Measurements from ENCODE around the gene COL23A1.

COL23A1 gene

GRCh38 chr5:178529080-178529479 is 61.1 kb downstream of the COL23A1 start:
- DNase-seq, result no peak

DNA sequence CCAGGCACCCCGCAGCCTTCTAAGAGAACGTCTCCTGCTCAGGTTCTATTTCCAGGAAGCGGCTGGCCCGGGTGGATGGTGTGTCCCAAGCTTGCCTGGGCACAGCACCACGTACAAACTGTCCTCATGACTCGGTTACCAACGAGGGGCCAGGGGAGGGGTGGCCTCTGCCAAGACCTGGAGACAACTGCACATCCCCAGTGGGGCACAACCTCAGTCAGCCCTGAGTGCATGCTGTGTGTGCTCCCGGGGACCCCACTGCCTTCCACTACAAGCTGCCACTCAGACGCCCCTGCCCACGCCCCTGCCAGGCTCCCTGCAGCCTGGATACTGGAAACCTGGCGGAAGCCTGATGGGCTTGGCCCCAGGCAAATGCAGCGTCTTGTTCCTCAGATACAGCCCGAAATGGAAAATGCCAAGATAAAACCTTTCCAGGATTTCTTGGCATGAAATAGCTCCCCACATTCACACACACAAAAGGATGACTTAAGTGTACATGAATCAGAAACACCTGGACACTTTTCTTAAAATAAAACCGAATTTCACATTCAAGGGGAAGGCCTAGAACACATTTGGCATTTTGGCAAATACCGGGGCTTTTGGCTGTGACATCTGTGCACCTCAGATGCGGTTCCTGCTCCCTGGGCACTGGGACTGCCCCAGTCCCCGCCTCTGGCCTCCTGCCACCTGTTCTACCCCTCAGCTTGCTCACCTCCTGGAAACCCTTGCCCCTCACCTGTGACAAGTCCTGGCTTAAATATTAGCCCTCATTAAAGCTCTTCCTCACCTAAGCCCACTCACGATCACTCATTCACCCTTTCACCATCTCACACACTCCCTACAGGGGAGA is 62.5 kb downstream of the COL23A1 start:
- DNase-seq, result no peak

GRCh38 chr5:178526773-178527457 is 63.3 kb downstream of the COL23A1 start:
- no peak for DNase-seq

- DNase-seq, result no peak
These were observed 64.1 kb downstream of the COL23A1 start for GRCh38 chr5:178525906-178526732.

DNA sequence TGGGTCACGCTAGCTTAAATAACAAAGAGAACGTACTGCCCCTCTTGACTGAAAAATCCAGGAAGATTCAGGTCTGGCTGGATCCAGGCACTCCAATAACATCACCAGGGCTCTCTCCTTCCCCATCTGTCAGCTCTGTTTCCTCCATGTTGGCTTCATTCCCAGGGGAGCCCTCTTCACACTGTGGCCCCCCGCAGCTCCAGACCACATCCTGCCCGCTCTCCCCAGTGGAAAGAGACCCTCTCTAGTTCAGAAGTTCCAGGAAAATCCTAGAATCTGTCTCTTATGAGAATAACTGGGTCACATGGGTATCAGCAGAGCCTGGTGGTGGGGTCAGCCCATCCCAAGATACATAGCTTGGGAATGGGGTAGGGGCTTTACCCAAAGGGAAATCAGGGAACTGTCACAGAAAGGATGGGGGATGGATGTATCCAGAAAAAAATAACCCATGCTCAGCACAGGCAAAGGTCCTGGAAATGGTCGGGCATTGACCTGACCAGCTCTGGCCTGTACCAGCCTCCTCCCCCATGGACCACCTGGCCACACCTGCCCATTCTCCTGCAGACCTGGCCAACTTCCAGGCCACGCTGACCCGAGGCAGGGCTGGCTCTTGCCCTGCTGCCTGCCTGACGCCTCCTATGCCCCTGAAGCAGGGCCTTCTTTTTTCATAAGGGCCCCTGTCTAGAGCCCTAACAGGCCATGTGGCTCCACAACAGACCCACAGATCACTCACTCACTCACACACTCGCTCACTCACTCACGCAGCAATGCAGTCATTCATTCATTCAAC is 65.9 kb downstream of the COL23A1 start:
- DNase-seq, result no peak

DNA sequence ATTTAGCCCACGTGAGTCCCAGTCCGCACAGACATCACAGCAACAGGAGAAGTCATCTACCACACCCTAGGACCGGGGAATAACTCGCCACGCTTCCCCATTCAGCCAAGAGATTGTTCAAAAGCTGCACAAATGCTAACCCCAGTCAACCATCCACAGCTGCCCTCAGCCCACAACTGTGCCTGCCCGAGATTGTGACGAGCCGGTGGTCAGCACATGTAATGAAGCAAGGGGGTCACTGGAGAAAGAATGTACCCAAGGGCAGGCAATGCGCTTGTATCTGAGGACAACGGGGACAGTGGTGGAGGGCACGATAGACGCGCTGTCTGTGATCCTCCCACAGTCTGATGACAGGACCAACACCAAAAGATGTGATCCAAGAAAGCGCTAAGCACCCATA is 67.8 kb downstream of the COL23A1 start:
- DNase-seq, result no peak

GRCh38 chr5:178520851-178521250 is 69.3 kb downstream of the COL23A1 start:
- DNase-seq, result no peak

DNA sequence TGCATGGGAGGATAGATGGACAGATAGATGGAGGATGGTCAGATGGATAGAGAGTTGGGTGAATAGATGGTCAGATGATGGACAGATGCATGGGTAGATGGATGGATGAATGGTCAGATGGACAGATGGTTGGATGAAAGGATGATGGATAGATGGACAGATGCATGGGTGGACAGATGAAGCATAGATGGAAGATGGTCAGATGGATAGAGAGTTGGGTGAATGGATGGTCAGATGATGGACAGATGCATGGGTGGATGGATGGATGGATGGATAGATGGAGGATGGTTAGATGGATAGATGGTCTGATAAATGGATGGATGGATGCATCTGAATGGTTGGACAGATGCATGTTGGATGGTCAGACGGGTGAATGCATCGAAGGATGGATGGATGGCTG is 70.4 kb downstream of the COL23A1 start:
- no peak for DNase-seq

GRCh38 chr5:178519155-178519554 is 71.0 kb downstream of the COL23A1 start:
- DNase-seq, result no peak

GRCh38 chr5:178516504-178517235 is 73.5 kb downstream of the COL23A1 start:
- no peak for DNase-seq

- no peak for DNase-seq
These were observed 74.3 kb downstream of the COL23A1 start for GRCh38 chr5:178515776-178516503.

GRCh38 chr5:178514851-178515418 is 75.3 kb downstream of the COL23A1 start:
- DNase-seq, result no peak

DNA sequence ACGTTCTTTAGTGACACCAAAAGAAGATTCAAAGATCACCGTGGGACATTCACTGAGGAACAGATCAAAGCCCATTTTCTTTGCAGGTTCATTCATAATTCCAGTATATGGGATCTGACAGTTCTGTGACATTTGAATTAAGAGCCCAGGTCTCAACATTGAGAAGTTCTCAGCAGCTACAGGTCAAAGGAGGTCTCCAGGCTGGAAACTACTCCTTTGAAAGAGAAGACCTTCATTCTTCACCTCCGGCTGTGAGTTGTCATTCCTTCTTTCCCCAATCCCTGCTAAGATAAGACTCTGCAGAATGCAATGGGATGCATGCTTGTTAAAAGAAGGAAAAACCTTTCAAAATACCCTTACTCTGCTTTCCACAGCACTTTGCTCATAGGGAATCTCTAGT is 79.0 kb downstream of the COL23A1 start:
- no peak for DNase-seq

DNA sequence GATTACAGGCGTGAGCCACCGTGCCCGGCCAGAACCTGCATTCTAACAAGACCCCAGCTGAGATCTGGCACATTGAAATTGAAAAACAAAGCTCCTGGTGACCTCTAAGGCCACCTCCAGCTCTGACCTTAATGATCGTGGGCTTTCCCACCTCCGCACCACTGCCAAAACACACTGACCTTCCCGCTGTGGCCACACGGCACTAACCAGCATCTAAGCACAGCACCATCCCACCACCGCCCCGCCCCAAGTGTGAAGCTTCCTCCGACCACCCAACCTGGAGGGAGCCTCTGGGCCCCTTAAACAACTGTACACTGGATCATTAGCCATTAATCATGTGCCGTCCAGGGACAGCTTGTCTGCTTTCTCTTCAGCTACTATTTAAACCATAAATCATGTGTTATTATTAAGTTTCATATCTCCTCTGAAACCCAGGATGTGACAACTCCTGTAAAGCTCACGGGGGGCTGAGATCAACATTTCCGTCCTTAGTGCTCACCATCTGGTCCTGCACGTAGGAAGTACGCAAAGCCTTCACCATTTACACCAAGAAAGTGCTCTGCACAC is 80.6 kb downstream of the COL23A1 start:
- DNase-seq, result no peak

GRCh38 chr5:178507151-178507932 is 82.9 kb downstream of the COL23A1 start:
- DNase-seq, result no peak

DNA sequence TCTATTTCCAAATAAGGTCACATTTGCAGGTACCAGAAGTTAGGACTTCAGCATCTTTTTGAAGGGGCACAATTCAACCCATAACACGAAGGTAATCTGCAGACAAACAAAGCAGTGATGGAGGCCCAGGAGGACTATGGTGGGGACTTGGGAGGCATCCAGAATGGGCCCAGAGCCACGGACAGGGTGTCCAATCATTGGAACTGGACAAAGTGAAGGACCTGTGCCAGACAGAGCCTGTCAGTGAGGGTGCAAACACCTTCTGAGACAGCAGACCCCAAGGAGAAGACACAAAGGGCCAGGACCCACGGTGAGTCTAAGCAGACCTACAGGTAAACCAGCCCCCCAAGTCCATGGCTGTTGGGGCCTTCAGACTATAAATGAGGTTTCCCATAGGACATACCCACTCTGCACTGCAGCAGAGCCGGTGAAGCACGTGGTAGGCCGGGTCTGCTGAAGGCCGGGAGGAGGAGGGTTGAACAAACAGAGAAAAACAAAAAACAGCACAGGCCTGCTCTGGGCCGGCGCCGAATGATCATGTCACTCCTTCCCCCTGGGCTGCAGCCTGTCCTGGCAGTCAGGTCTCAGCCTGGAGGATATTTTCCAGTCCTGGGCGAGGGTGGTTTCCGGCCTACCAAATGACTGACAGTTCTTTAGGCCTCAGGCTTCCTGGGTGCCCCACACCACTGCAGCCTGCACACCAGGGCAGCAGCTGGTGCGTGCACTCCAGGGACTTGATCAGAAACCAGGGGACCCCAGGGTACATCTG is 84.4 kb downstream of the COL23A1 start:
- no peak for DNase-seq

- no peak for DNase-seq
These were observed 85.7 kb downstream of the COL23A1 start for GRCh38 chr5:178504340-178504960.

DNA sequence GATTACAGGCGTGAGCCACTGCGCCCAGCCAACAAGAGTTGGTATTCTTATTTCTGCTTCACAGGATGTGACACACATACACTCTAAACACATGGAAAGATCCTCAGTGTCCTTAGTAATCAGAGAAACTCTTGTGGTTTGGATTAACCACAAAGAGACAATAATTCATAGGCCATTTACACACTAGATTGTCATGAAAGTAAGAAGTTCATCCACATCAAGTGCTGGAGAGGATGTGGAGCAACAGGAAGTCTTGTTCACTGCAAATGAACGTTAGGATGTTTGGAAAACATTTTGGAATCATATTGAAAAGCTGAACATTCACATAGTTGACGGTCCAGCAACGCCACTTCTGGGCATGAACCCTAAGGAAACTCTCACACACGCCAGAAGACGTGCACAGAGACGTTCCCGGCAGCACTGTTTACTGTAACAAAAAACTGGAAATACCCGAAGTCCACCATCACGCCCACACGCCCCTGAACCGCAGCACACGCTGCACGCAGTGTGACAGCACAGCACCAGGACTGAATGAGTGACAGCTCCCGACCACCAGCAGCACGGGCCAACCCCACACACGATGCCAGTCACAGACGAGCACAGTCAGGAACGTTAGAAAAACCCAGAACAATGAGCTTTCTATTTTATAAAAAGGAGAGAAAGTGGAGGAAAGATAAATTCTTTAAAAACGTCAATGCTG is 87.6 kb downstream of the COL23A1 start:
- DNase-seq, result no peak
